ENCODE measurements around the gene IFIT2.

- TF ChIP-seq CTCF (IDR thresholded peaks at IDR 0.05) (no peak), POLR2A (IDR thresholded peaks at IDR 0.05) (no peak), POLR2AphosphoS5 (IDR thresholded peaks at IDR 0.05) (no peak)
Observed at GRCh38 chr10:89262086-89263051, 39.5 kb upstream of the IFIT2 start.
